Osteocyte (in vitro differentiated cells): Measurements from ENCODE around the gene MIF4GD. TPM values are rescaled to one million over a fixed set of nuclear protein-coding genes. Genes with fewer than 3 reads are reported as not detected.

ENCODE experiments used
- DNase-seq: peaks from one replicate; pipeline ENCODE4 v3.0.0; 2021; ENCODE audit warnings: mixed read lengths; ENCODE audit not compliant: unreplicated experiment; ENCODE audit errors: extremely low spot score
- H3K27ac Mint-ChIP-seq: one replicate; pipeline ENCODE4 v1.8.0; 2021; ENCODE audit warnings: mild to moderate bottlenecking, mixed read lengths; ENCODE audit not compliant: unreplicated experiment
- H3K27me3 Mint-ChIP-seq: one replicate; pipeline ENCODE4 v1.8.0; 2021; ENCODE audit warnings: mixed read lengths; ENCODE audit not compliant: unreplicated experiment
- H3K36me3 Mint-ChIP-seq: one replicate; pipeline ENCODE4 v1.8.0; 2021; ENCODE audit warnings: mixed read lengths; ENCODE audit not compliant: unreplicated experiment
- H3K4me1 Mint-ChIP-seq: one replicate; pipeline ENCODE4 v1.8.0; 2021; ENCODE audit warnings: mixed read lengths; ENCODE audit not compliant: unreplicated experiment
- H3K4me3 Mint-ChIP-seq: one replicate; pipeline ENCODE4 v1.8.0; 2021; ENCODE audit warnings: mild to moderate bottlenecking, moderate library complexity, mixed read lengths; ENCODE audit not compliant: unreplicated experiment
- H3K9me3 Mint-ChIP-seq: one replicate; pipeline ENCODE4 v1.8.0; 2021; ENCODE audit warnings: mixed read lengths; ENCODE audit not compliant: unreplicated experiment
- CTCF ChIP-seq: fragments of 200-600 bp; sonication (generic); IDR thresholded peaks from 2 replicates; pipeline ENCODE4 v1.5.0; 2021; ENCODE audit warnings: antibody characterized with exemption, mild to moderate bottlenecking, moderate library complexity
- long read RNA-seq: library from polyadenylated mRNA; unstranded; transcript quantifications from one replicate; pipeline ENCODE4 v2.0.0, GENCODE V29; 2021
- total RNA-seq: library from RNA; stranded (reverse); gene quantifications from 2 replicates; pipeline ENCODE4 v1.2.1, GENCODE V29; 2021

The MIF4GD gene
- 25.4 and 27.9 TPM in 2 replicates for total RNA-seq
- long read RNA-seq, transcript MIF4GD-202 (6 exons, 1,306 nt), result major isoform, 25 of 42 reads
- long read RNA-seq, transcript MIF4GD-214 (5 exons, 1,230 nt), result minor isoform, 5 of 42 reads
- long read RNA-seq, transcript MIF4GD-208 (7 exons, 1,419 nt), result minor isoform, 5 of 42 reads
- long read RNA-seq, partial matches to known transcripts, result 3 of 42 reads
- long read RNA-seq, other reads (novel, unspliced or antisense), result 1 of 42 reads

- H3K27me3 Mint-ChIP-seq, result no peaks in the 10 kb centered on the region
- H3K4me3 Mint-ChIP-seq, result peak within 1 kb of the TSS; percentile 81
- no peak for DNase-seq
- peaks cover 5% of the 10 kb centered on the region for H3K36me3 Mint-ChIP-seq
- no peaks in the 10 kb centered on the region for H3K9me3 Mint-ChIP-seq
- H3K4me1 Mint-ChIP-seq, result peaks cover 16% of the 10 kb centered on the region
- peak within 1 kb of the TSS; percentile 84 for H3K27ac Mint-ChIP-seq
- no peak for TF ChIP-seq CTCF
These were observed at the start of gene MIF4GD for GRCh38 chr17:75270966-75271232. TSS of gene MIF4GD (minus strand) at chr17:75271231. CDS start at chr17:75270195, 1,036 bp downstream.

- Mint-ChIP-seq H3K4me3 (no peak overlapping the region), H3K27ac (no peak overlapping the region), H3K9me3 (no peaks in the 10 kb centered on the region), H3K4me1 (peaks cover 5% of the 10 kb centered on the region), H3K27me3 (no peaks in the 10 kb centered on the region), H3K36me3 (peaks cover 27% of the 10 kb centered on the region)
- no peak for DNase-seq
- no peak for TF ChIP-seq CTCF
These were observed 49.1 kb upstream of the MIF4GD start for GRCh38 chr17:75319904-75320691.

- no peak for DNase-seq
- Mint-ChIP-seq H3K4me1 (peaks cover 5% of the 10 kb centered on the region), H3K9me3 (no peaks in the 10 kb centered on the region), H3K27ac (no peak overlapping the region), H3K4me3 (no peak overlapping the region), H3K36me3 (peaks cover 25% of the 10 kb centered on the region), H3K27me3 (no peaks in the 10 kb centered on the region)
- no peak for TF ChIP-seq CTCF
These were observed 47.7 kb upstream of the MIF4GD start for GRCh38 chr17:75318615-75319222.

- peaks cover 2% of the 10 kb centered on the region for H3K4me1 Mint-ChIP-seq
- TF ChIP-seq CTCF, result no peak
These were observed 47.2 kb upstream of the MIF4GD start for GRCh38 chr17:75318211-75318610.

GRCh38 chr17:75317671-75318070 lies 46.6 kb upstream of the MIF4GD start:
- H3K4me3 Mint-ChIP-seq, result no peak overlapping the region
- no peaks in the 10 kb centered on the region for H3K27me3 Mint-ChIP-seq
- DNase-seq, result no peak
- TF ChIP-seq CTCF, result no peak
- no peaks in the 10 kb centered on the region for H3K9me3 Mint-ChIP-seq
- no peak overlapping the region for H3K27ac Mint-ChIP-seq
- H3K36me3 Mint-ChIP-seq, result peaks cover 19% of the 10 kb centered on the region
- no peaks in the 10 kb centered on the region for H3K4me1 Mint-ChIP-seq

More at GRCh38 chr17:75318211-75318610, 47.2 kb upstream of the MIF4GD start:
- Mint-ChIP-seq H3K4me3 (no peak overlapping the region), H3K9me3 (no peaks in the 10 kb centered on the region), H3K36me3 (peaks cover 23% of the 10 kb centered on the region), H3K27ac (no peak overlapping the region), H3K27me3 (no peaks in the 10 kb centered on the region)
- DNase-seq, result no peak
